GM21528 (cell line): Measurements from ENCODE around the gene RARB.

Experiments used
- ATAC-seq: cut with Tn5 transposase; IDR thresholded peaks from one replicate; pipeline ENCODE4 v1.9.1; 2021; ENCODE audit warnings: mild to moderate bottlenecking, moderate library complexity; ENCODE audit not compliant: unreplicated experiment, low FRiP score

The RARB gene

DNA sequence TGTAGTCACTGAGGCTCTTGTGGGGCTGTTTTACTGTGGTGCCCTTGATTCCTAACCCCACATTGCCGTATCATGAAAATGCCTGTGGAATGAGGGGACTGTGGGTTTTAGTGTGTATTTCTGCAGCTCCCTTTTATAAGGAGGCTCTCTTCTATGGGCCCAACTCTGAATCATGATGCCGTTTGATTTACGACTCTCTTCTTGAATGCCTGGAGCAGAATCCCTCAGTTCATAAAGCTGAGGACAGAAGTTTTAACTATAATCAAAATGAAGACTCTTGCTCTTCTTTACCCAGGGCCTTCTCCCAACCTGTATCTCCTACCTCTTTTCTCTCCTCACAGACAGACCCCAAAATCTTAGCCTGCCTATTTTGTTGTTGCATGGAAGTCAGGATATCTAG is 109.5 kb downstream of the RARB start:
- no peak for ATAC-seq

DNA sequence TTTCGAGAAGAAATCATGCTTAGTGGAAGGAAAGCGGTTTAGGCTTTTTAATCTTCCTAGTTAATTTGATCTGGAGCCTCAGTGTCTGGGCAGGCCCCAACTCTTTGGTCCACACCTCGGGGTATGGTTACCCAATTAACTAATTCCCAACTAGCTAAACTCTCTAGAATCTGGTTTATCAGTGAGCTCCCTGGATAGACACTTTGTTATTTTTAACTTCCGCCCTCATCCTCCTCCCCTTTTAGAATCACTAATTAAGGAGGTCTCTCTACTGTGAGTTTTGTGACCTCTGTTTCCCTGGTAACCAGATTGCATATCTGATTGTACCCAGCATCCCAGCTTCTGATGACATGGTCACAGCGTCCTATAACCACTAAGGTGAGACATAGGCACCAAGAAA is 112.2 kb downstream of the RARB start:
- ATAC-seq, result no peak

DNA sequence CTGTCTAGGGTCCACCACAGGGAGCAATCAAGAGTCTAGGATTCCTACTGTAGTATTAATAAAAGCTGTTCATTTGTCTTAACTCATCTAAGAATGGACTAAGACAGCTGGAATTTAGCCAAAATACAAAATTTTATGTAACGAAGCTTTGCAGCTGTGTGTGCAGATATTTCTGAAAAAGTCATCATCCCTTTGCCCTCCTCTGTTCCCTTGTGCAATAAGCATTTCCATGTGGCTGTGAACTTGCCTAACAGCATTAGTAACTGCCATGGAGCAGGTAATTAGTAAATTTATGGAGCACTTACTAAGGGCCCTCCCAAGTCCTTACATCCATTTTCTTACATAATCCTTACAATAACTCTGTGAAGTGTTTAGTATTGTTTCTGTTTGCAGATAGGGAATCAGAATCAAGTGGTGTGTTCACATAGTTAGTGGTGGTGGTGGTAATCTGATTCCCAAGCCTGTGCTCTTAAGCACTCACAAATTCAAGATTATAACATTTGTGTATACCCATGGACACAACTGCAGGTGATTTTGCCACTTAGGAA is 114.5 kb downstream of the RARB start:
- no peak for ATAC-seq

DNA sequence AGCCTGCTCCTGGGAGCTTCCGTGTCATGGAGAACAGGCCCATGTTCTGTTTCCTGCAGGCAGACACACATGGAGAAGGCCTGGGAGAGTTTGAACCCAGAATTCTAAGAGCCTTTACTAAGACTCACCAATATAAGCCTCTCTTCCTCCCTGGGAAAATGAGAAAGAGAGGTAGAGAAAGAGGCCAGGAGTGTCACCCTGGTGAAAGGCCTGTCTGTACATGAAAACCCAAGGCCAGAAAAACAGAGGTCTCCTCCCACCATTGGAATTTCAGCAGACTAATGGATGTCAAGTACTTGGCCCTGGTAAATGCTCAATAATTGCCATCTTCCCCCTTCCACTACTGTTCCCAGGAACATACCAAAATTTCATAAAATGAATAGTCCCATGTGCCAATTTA is 119.0 kb downstream of the RARB start:
- no peak for ATAC-seq

DNA sequence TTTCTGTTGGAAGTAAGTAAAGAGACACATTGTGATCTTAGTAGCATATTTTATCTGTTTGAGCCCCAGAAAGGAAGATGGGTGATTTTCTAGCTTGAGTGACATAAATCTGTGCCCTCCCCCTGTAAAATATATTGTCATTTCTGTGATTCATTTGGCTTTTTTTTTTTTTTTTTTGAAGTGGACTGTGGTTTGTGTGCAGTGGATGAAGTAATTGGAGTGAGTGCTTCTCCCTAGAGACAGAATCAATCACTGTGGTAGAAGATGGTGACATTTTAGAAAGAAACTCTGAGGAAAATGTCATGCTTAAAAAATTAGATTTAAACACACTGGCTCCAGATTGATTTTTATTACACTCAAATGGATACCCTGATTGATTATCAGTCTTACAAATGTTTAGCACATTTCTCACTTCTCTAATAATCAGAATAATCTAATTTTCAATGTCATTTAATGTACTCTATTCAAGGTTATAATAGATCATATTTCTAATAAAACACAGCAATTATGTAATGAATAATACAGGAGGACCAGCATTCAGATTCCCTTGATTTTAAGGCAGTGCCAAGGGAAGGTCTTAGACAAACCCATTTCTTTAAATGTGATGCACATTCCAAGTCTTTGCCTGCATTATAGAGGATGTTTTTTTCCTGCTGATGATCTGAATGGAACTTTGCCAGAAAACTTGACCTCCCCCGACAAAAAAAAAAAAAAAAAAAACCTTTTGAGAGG is 120.0 kb downstream of the RARB start:
- no peak for ATAC-seq

DNA sequence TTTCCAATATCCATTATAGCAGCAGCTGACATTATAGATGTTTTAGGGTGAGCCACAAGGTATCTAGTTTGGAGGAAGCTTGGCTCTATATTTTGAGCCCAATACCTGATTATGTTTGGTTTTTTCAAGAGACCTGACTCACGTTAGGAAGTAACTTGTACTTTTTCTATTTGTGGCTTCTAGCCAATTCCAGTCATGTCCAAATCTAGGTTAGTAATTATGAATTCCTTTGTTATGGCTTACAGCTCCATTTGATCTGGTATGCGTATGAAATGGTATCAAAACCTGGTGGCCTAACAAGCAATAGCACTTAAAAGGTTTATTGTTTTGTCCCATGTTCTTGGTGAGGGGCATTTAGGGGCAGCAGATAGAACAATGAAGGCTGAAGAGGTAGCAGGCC is 120.8 kb downstream of the RARB start:
- no peak for ATAC-seq

DNA sequence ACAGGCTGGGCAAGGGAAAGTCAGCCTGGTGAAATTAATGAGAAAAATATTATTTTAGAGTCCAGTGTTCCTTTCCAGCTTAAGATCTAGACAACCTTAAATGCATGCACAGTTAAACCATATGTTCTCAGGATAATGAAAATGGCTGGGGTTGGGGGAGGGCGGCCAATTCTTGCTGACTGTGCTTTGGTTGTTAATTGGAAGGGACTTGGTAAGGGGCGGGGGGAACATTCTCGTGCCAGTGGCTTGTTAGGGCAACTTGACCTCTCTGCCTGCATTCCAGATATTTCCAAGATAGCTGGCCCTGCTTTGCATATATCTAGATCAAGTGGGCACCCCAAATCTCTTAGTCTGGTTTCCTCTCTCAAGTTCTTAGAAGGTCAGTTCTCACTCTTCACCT is 124.2 kb downstream of the RARB start:
- no peak for ATAC-seq

DNA sequence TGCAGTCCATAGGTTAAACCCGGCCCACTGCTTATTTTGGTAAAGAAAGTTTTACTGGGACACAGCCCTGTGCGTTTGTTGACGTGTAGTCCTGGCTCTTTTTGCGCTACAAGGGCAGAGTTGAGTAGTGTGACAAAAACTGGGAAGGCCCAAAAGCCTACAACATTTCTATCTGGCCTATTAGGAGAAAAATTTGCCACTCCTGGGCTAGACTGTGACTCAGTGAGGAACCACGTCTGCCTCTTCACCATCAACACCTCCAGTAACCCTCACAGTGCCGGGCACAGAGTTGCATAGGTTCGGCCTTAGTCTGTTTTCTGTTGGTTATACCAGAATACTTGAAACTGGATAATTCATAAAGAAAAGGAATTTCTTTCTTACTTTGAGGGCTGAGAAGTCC is 126.3 kb downstream of the RARB start:
- ATAC-seq, result no peak

DNA sequence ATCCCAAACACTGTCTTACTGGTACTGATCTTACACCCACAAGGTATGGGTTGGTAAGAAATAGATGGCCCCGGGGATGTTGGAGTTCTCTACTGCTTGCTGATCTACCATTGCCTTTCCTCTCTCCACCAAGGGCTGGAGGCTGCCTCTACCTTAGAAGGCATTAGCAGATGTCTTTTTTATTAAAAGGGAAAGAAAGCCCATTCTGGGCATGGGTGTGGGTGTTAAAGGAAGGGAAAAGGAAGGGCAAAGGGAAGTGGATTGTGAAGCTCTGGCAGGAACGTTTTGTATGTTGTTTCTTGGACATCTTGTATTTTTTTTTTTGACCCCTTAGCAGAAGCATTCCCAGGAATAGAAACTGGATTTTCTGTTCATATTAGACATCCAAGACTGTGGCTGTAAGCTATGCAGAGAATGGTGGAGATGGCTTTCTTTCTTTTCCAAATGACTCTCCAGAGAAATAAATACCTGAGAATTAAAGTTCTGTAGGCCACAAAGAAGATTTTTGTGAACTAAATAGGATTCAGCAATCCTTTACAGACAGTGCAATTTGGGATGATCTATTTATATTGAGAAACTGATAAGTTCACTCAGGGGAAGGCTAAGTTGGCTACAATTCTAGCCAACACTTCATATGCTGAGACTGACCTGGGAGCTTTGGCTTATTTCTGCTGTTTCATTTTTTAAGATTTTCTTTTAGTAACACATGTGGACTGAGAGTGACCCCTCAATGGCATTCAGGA is 127.8 kb downstream of the RARB start:
- no peak for ATAC-seq

DNA sequence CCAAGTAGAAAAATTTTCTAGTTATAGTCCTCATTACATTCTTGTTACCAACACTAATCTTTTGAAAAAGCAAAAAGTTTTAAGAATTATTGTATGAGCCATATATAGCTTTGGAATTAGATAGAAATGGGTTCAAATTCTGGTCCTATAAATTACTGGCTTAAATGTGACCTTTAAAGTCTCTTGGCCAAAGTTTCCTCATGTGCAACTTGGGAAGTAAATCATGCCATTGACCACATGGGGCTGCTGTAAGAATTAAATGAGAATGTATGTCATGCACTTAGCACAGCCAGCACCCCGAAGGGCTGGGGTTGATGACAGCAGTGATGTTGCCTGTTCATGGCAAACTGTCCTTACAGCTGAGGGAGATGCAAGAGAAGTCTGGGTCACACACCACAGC is 128.4 kb downstream of the RARB start:
- no peak for ATAC-seq

DNA sequence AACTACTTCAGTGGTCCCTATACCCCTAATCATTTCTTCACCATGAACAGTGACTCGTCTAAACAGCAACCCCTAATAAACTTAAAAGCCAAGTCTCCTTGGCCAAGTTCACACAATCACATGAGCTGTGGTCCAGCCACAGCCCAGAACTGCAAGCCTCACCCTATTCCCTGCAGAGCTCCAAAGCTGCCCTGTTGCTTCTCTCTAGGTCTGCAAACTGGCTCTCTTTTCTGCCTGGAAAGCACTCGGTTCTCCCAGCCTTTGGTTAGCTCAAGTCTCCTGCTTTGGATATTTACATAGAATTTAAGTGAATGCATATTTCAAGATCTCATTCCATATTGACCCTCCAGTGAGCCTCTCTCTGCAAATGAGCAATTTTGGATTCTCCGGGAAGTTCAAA is 129.6 kb downstream of the RARB start:
- no peak for ATAC-seq

DNA sequence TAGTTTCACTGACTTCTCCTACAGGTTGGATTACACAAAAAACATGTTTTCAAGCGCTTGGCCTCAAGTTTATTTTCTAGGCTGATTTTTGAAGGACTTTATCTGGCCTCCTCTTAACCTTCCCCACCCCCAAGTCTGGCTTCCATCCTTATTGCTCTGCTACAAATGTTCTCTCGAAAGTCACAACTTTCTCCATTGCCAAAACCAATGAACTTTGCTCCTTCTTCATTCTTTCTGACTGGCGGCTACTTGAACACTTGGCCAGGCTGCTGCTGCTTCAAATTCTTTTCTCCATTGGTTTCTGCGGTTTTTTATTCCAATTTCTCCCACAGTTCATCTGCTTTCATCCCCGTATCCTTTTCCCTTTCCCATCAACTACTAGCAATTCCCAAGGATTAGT is 130.1 kb downstream of the RARB start:
- ATAC-seq, result no peak

DNA sequence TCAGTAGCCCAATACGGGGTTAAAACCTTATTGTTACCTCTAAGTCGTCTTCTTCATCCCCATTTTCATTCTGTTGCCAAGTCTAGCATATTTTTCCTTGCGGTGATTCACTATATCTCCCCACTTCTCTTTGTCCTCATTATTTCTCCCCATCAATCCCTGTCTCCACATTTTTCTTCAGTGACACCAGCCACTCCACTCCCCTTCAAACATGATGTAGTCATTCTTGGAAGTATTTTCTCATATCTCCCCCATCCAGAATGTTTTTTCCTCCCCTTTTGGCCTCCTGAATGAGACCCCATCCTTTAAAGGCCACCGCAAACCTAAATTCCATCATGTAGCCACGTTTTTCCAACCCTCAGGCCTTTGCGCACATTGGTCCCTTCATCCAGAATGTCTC is 130.7 kb downstream of the RARB start:
- ATAC-seq, result no peak

DNA sequence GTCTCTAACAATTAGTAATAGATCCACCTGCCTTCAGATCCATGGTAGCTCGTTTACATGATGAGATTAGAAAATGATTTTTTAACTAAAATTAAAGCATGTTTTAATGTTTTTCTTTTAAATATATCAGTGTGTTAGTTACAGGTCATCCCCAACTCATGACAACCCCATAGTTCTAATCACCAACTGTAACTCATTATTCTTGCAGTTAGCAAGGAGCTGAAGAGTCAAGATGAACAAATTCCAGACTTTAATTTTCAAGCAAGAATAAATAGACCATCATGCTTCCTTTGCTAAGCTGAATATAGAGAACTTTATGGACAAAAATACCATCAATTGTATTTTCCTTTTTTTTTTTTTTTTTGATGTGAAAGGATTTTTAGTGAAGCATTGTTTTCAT is 135.5 kb downstream of the RARB start:
- no peak for ATAC-seq

DNA sequence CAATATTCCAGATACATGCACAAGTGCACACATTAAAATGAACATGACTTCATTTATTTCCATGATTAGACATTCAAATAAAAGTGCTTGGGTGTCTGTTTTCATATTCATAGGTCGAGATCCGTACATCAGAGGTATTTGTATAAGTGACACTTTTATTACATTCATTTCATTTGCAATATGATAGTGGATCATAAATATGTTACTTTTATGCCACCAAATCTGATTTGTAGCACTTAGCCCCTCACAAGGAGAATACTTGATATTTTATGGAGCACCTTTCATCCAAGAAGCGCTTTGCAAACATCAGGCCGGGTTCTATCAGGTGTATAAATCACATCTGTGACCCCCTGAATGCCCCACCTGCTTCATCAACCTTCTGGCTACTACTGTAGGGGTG is 136.0 kb downstream of the RARB start:
- ATAC-seq, result no peak

DNA sequence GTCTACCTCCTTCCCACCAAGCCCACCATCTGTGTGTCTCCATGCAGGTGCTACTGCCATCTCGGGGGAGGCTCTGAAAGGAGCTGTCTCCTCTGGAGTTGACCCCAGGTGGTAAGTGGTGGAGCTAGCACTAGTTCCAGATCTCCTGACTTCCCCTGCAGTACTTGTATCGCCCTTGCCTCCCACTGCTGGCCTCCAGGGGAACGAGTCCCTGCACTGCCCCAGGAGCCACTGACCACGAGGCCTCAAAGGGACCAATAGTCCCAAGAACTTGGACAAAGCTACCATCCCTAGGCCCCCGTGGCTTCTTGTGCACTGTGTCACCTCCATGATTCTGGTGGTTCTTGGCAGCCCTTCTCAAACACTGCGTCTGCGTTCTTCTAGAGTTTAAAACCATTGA is 137.7 kb downstream of the RARB start:
- no peak for ATAC-seq

DNA sequence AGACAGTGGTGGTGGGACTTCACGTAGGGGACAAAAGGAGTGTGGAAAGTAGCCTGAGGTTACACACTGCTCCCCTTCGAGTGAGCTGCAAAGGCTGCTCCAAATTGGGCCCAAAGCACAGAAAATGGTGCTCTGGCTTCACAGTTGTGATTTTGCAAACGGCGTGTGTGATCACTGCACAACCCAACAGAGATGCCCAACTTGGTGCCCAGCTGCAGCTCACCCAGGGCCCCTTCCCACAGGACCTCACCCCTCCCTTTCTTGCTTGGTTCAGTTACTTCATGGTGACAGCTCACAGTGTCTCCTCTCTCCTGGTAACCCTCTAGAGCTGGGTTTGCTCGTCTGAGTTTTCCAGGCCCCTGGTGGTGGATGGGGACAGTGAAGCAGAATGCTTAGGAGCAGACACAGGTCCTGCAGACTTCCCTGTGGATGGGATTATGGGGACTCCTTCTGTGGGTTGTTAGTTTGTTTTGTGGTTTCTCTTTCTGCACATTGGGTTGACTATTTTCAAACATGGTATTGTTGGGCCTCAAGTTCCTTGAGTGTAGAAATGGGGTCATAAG is 138.4 kb downstream of the RARB start:
- no peak for ATAC-seq

DNA sequence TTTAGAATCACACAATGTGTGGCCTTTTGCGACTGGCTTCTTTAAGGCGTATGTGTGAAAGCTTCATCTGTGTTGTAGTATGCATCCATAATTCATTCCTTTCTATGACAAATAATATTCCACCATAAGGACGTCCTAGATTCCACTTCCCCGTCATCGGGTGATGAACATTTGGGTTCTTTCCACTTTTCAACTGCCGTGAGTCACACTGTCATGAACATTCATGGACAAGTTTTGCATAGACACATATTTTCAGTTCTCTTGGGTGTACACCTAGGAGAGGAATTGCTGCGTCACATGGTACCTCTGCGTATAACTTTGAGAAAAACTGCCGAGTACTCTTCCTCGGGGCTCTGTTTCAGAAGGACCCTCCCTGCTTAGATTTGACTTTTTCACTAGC is 139.3 kb downstream of the RARB start:
- ATAC-seq, result no peak

DNA sequence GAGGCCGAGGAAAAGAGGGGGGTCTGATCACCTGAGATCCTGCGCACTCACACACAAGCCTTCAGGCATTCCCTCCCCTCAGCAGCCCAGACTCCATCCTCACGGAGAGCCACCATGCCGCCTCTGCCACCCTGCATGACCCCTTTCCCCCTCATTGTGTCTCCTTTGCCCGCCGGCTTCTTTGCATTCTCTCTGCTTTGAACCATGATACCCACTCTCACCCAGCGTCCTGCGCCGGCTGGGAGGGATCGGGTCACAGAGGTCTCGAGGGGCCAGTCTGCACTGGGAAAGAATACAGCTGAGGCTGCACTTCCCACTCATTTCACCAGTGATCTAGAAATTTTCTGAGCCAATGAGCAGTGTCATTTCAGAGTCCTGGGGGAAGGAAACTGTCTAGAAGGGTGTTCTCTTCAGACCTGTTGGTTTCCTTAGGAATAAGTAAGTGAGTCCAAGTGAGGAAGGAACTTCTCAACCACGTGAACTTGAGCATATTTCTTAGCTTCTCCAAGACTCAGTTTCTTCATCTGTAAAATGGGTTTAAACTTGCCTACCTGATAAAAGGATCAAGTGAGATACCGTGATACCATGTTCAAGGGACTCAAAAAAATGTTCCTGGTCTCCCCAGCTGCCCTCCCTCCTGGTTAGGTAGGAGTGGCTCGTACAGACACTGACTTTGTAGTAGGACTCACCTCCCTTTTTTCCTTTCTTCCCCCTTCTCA is 139.9 kb downstream of the RARB start:
- ATAC-seq, result no peak

DNA sequence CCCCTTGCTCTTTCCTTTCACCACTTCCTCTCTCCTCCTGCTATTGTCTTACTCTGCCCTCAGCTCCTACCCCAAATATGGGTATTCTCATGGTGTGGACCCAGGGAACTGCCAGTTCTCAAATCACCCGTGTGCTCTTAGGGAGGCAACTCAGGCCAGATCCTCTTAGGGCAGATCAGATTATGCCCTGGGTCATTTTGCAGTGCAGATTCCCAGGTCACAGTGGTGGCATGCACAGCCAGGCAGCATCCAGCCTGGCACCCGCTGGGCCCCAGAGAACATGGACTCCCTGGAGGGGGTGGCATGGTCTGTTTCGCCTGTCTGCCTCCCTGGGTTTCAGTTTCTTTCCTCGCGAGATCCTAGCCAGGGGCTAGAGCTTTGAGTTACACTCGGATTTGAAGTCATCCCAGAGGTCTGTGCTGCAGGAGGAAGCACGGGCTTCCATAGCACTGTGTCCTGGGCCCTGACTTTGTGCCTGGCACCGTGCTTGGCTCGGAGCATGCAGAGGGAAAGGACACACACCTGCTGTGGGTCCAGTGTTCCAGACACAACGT is 140.5 kb downstream of the RARB start:
- ATAC-seq, result no peak

DNA sequence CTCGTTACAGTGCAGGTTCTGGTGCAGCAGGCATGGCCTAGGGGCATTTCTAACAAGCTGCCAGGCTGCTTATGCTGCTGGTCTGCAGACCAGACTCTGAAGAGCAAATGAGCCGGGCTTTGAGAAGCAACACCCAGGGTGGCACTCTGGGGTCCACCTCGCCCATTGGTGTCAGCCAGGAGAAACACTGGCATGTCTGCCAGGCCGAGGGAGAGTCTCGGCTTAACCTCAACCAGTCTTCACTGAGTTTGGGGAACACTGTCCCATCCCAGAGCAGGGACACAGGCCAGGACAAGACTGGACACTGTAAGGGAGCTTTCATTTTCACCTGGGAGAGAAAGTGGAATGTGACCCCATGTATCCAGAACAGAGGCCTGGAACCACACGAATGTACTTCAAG is 143.2 kb downstream of the RARB start:
- ATAC-seq, result no peak
